Measurements from ENCODE around the gene SMC3. TPM values are rescaled to one million over a fixed set of nuclear protein-coding genes. Genes with fewer than 3 reads are reported as not detected.

Gene SMC3
- total RNA-seq, 2 donors from 2014 or later = 66.0 to 75.9 TPM

DNA sequence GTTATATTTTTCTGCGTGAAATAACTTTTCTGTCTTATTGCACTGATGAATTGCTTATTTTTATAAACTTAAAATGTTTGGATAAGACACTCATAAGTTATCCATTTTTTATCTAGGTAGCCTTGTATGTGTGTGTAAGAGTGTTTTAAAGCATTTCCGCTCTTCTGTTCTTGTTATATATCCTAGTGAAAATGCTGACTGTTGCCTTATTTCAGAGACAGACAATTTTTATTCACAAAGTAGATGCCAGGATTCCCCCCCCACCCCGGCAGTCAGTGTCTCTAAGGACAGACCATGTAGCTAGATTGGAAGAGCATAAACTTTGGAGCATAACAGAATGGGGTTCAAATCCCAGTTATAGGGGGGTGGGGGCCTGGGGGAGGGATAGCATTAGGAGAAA, 1.6 kb downstream of the SMC3 start:
- WGBS, 2 experiments (ENCODE audit: insufficient coverage in 1 of 2, insufficient read length in 1 of 2) = 83% methylated on average over 3 of the region's 3 CpGs; no CpG with 5 or more reads in 1 of the 2 experiments
- no peaks in the 10 kb centered on the region for H3K9me3 Mint-ChIP-seq

DNA sequence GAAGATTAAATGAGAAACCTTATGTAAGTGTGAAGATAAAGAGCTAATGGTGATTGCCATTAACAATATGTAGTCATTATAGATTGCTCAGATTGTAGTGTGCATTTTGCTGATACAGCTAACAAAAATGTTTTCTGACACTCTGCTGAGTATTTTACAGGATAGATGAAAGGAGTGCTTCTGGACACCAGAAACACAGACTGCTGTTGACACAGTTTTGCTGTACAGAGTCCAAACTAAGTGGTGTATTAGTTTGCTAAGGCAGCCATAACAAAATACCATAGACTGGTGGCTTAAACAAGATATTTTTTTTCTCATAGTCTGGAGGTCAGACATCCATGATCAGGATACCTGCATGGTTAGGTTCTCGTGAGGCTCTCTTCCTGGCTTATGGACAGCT, 2.2 kb downstream of the SMC3 start:
- H3K4me1 Mint-ChIP-seq = peaks cover 32% of the 10 kb centered on the region
- 76 to 80% methylated on average over 1 of the region's 1 CpG for WGBS, 2 experiments (ENCODE audit: insufficient coverage in 1 of 2, insufficient read length in 1 of 2)
- no peaks in the 10 kb centered on the region for H3K4me1 ChIP-seq (ENCODE audit: control insufficient read depth, insufficient read depth, low read length)
- DNase-seq = no peak
- H3K36me3 ChIP-seq (ENCODE audit: control insufficient read depth, insufficient read depth, low read length) = peaks cover 41% of the 10 kb centered on the region
- no peak overlapping the region for H3K27ac ChIP-seq (ENCODE audit: low read depth, low read length)
- H3K9me3 Mint-ChIP-seq = no peaks in the 10 kb centered on the region
- H3K27ac Mint-ChIP-seq = no peak overlapping the region
- no peaks in the 10 kb centered on the region for H3K27me3 Mint-ChIP-seq (ENCODE audit: insufficient read depth)
- H3K36me3 Mint-ChIP-seq (ENCODE audit: low read depth) = peaks cover 7% of the 10 kb centered on the region
- H3K4me3 Mint-ChIP-seq = peak overlapping the region; percentile 94
- peak overlapping the region; percentile 17 for H3K9ac ChIP-seq (ENCODE audit: extremely low read depth, low read length, poor library complexity, severe bottlenecking)
- TF ChIP-seq, protein P1, sequence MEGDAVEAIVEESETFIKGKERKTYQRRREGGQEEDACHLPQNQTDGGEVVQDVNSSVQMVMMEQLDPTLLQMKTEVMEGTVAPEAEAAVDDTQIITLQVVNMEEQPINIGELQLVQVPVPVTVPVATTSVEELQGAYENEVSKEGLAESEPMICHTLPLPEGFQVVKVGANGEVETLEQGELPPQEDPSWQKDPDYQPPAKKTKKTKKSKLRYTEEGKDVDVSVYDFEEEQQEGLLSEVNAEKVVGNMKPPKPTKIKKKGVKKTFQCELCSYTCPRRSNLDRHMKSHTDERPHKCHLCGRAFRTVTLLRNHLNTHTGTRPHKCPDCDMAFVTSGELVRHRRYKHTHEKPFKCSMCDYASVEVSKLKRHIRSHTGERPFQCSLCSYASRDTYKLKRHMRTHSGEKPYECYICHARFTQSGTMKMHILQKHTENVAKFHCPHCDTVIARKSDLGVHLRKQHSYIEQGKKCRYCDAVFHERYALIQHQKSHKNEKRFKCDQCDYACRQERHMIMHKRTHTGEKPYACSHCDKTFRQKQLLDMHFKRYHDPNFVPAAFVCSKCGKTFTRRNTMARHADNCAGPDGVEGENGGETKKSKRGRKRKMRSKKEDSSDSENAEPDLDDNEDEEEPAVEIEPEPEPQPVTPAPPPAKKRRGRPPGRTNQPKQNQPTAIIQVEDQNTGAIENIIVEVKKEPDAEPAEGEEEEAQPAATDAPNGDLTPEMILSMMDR (conservative IDR thresholded peaks at IDR 0.05) = no peak
- peak overlapping the region; percentile 97 for H3K4me3 ChIP-seq (ENCODE audit: low read length)
- H3K27me3 ChIP-seq (ENCODE audit: control insufficient read depth, insufficient read depth, low read length, poor library complexity, severe bottlenecking) = no peaks in the 10 kb centered on the region
- H3K9me3 ChIP-seq (ENCODE audit: control insufficient read depth, low read length) = no peaks in the 10 kb centered on the region

More for the DNA sequence above, 1.6 kb downstream of the SMC3 start:
- TF ChIP-seq, protein P1 (conservative IDR thresholded peaks at IDR 0.05) = no peak
- Mint-ChIP-seq H3K36me3 (ENCODE audit: low read depth) (peaks cover 7% of the 10 kb centered on the region), H3K27ac (no peak overlapping the region), H3K4me3 (peak overlapping the region; percentile 94), H3K27me3 (ENCODE audit: insufficient read depth) (no peaks in the 10 kb centered on the region), H3K4me1 (peaks cover 32% of the 10 kb centered on the region)
- Histone ChIP-seq H3K9me3 (ENCODE audit: control insufficient read depth, low read length) (no peaks in the 10 kb centered on the region), H3K36me3 (ENCODE audit: control insufficient read depth, insufficient read depth, low read length) (peaks cover 35% of the 10 kb centered on the region), H3K4me3 (ENCODE audit: low read length) (peak overlapping the region; percentile 97), H3K27me3 (ENCODE audit: control insufficient read depth, insufficient read depth, low read length, poor library complexity, severe bottlenecking) (no peaks in the 10 kb centered on the region), H3K9ac (ENCODE audit: extremely low read depth, low read length, poor library complexity, severe bottlenecking) (peak overlapping the region; percentile 99), H3K4me1 (ENCODE audit: control insufficient read depth, insufficient read depth, low read length) (no peaks in the 10 kb centered on the region), H3K27ac (ENCODE audit: low read depth, low read length) (no peak overlapping the region)
- DNase-seq = no peak

DNA sequence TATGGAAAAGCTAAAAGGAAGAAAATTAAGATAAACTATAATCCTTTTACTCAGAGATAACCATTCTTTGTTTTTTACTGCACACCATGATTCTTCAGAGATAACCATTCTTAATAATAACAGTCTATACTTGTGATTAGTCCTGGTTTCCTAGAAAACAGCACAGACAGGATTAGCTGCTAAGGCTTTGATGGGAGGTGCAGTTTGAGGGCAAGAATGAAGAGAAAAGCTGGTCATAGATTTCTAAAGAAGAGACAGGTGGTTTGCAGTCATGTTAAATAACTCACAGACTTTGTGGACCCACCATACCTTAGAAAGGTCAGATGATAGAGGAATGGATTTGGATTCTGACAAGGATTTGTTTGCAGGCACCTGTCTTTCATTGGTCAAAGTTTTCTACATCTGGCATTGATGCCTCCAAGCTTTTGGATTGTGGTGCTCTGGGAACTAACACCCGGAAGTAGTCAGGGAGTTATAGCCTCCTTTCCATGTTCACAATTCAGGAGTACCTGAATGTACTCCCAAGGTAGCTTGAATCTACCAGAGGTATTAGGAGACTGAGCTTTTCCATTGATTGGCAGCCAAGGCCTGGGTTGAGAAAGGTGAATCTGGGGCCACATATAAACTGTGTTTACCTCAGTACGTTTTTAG, 3.7 kb downstream of the SMC3 start:
- no peaks in the 10 kb centered on the region for H3K9me3 Mint-ChIP-seq
- no peak for DNase-seq
- H3K9me3 ChIP-seq (ENCODE audit: control insufficient read depth, low read length) = no peaks in the 10 kb centered on the region
- peak overlapping the region; percentile 97 for H3K4me3 ChIP-seq (ENCODE audit: low read length)
- no peaks in the 10 kb centered on the region for H3K4me1 ChIP-seq (ENCODE audit: control insufficient read depth, insufficient read depth, low read length)
- H3K4me3 Mint-ChIP-seq = no peak overlapping the region
- no peaks in the 10 kb centered on the region for H3K27me3 ChIP-seq (ENCODE audit: control insufficient read depth, insufficient read depth, low read length, poor library complexity, severe bottlenecking)
- H3K27me3 Mint-ChIP-seq (ENCODE audit: insufficient read depth) = no peaks in the 10 kb centered on the region
- peaks cover 9% of the 10 kb centered on the region for H3K36me3 Mint-ChIP-seq (ENCODE audit: low read depth)
- 88% methylated on average over 1 of the region's 2 CpGs; no CpG with 5 or more reads in 1 of the 2 experiments for WGBS, 2 experiments (ENCODE audit: insufficient coverage in 1 of 2, insufficient read length in 1 of 2)
- TF ChIP-seq, protein P1 (conservative IDR thresholded peaks at IDR 0.05) = no peak
- peaks cover 32% of the 10 kb centered on the region for H3K4me1 Mint-ChIP-seq
- H3K27ac Mint-ChIP-seq = no peak overlapping the region
- no peak overlapping the region for H3K9ac ChIP-seq (ENCODE audit: extremely low read depth, low read length, poor library complexity, severe bottlenecking)
- peaks cover 56% of the 10 kb centered on the region for H3K36me3 ChIP-seq (ENCODE audit: control insufficient read depth, insufficient read depth, low read length)
- H3K27ac ChIP-seq (ENCODE audit: low read depth, low read length) = no peak overlapping the region
